Stimulated activated CD4-positive, alpha-beta T cell treated with anti-CD3 and anti-CD28 coated beads, Interleukin-15, amount 100 ng/mL, for 48 hours (primary cell): Measurements from ENCODE around the gene RAB33B.
"Not testable (repeated sequence)": the region's sequence is repeated elsewhere in the genome, so short reads cannot be mapped to it uniquely, and the experiment has no call there.

ENCODE experiments used
- DNase-seq, 2 donors: peaks; one replicate each; pipeline ENCODE4 v3.0.0-alpha.2; 2020; ENCODE audit warnings: low read depth in 2 of 2

The RAB33B gene

GRCh38 chr4:139461022-139461628, 7.2 kb downstream of the RAB33B start:
- DNase-seq, result no peak

- DNase-seq, result not testable (repeated sequence)
These were observed 10.6 kb downstream of the RAB33B start for GRCh38 chr4:139464512-139464911.

- DNase-seq, result no peak
These were observed 12.0 kb downstream of the RAB33B start for GRCh38 chr4:139465922-139466321.

DNA sequence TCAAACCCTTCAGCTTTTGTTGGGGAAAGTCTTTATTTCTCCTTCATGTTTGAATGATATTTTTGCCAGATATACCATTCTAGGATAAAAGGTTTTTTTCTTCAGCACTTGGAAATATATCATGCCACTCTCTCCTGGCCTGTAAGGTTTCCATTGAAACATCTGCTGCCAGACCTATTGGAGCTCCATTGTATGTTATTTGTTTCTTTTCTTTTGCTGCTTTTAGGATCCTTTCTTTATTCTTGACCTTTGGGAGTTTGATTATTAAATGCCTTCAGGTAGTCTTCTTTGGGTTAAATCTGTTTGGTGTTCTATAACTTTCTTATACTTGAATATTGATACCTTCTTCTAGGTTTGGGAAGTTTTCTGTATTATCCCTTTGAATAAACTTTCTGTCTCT, 14.8 kb downstream of the RAB33B start:
- DNase-seq, result not testable (repeated sequence)

- DNase-seq, result no peak
These were observed 15.3 kb downstream of the RAB33B start for GRCh38 chr4:139469216-139469615.

DNA sequence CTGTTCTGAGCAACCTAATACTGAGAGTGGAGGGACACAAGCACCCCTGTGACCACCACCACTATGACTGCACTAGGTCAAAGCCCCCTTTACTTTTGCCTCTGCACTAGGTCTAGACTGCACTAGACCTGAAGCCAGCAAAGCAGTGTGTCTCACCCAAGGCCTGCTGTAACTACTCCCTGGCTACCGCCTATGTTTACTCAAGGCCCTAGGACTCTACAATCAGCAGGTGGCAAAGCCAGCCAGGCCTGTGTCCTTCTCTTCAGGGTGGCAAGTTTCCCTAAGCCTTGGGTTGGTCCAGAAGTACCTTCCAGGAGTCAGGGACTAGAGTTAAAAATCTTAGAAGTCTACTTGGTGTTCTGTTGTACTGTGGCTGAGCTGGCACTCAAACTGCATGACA, 15.9 kb downstream of the RAB33B start:
- DNase-seq, result no peak

- no peak for DNase-seq
These were observed 16.4 kb downstream of the RAB33B start for GRCh38 chr4:139470295-139470694.

- DNase-seq, result no peak
These were observed 17.2 kb downstream of the RAB33B start for GRCh38 chr4:139470997-139471665.

DNA sequence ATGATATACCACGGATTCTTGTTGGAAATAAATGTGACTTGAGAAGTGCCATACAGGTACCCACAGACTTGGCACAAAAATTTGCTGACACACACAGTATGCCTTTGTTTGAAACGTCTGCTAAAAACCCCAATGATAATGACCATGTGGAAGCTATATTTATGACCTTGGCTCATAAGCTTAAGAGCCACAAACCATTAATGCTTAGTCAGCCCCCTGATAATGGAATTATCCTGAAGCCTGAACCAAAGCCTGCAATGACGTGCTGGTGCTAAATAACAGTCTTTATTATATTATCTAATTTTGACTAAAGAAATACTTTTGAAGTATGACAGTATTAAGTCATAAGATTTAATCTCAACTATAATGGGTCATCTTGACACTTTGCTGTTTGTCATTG, 18.9 kb downstream of the RAB33B start:
- no peak for DNase-seq

- no peak for DNase-seq
These were observed 22.4 kb downstream of the RAB33B start for GRCh38 chr4:139476363-139476762.

- DNase-seq, result no peak
These were observed 27.5 kb downstream of the RAB33B start for GRCh38 chr4:139481465-139481864.

DNA sequence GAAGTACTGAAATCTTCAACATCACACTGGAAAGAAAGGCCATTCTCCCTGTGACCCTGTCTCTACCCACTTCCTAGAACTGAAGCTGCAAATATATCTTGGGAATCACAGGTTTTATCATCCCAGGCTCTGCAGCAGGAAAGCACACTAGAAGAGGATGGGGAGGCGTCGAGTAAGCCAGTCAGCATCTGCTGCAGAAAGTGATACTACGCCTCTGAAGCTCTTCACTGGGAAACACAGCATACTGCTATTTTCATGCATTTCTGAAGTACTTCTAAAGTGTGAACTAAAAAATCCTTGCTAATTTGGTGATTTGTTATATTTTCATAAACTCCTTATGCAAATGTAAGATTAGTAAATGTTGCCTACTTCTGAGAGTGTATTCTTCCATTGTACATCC, 29.1 kb downstream of the RAB33B start:
- DNase-seq, result no peak

DNA sequence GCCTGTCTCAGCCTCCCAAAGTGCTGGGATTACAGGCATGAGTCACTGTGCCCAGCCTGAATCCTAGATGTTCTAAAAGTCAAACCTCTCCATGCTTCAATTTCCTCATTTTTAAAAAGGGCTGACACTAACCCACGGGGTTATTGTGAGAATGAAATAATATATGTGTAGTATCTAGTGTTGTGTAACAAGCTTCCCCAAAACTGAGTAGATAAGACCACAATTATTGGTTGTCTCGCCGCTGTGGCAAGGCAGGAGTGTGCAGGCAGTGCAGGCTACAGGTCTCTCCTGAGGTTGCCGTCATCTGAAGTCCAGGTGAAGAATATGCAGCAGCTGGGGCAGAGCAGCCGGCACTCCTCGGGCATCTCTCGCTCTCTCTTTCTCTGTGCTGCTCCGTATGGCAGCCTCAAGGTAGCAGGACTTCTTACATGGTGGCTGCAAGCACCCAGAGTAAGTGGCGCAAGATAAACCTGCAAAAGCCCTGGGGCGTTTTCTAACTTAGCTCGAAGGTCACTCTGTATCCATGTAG, 30.9 kb downstream of the RAB33B start:
- DNase-seq, result no peak

DNA sequence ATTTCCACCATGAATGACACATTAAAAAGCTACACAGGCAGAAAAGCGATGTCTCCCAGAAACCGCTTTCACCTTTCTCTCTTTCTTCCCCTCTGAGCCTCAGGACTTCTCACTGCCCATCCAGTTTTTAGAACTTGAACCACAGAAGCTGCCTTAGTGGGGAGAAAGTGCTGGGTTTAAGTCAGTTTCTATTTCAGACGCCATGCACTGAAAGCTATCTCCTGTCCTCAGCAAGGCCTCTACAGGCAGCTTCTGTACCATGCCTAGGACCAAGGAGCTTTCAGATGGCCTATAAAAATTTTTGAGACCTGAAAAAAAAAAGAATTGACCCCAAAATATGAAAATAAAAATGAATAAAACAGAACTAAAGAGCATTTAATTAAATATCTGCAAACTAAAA, 34.5 kb downstream of the RAB33B start:
- DNase-seq, result no peak

GRCh38 chr4:139489638-139490037, 35.7 kb downstream of the RAB33B start:
- no peak for DNase-seq

DNA sequence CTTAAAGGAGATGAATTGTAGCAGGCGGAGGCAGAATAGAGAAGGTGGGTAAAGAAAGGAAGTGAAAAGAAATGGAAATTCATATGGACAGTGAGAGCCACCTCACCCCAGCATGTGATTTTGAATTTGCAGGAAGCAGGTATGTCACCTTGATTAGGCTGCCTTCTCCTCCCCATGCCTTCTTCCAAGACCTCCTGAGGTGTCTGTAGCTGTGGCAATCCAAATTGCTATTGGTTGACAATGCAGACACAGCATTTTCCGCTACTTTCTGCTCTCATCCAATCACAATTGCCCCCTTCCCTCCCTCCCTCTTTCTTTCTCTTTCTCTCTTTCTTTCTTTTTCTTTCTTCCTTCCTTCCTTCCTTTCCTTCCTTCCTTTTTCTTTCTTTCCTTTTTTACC, 38.5 kb downstream of the RAB33B start:
- DNase-seq, result no peak

DNA sequence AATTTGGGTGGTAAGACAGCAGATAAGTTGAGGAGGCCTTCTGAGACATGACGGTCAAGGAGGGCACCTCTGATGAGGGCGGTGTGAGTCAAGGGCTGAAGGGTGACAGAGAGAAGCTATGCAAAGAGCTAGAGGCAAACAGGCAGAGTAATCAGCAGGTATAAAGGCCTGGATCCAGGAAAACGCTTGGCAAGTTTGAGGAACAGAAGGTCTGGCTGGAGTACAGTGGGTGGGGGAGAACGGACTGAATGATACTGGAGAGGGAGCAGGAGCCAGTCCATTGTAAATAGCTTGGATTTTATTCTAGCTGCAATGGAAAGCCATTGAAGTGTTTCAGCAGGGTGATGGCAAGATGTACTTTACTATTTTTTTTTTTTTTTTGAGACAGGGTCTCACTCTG, 39.3 kb downstream of the RAB33B start:
- DNase-seq, result no peak

GRCh38 chr4:139499186-139499585, 45.3 kb downstream of the RAB33B start:
- DNase-seq, result no peak

GRCh38 chr4:139501117-139501516, 47.2 kb downstream of the RAB33B start:
- DNase-seq, result no peak

DNA sequence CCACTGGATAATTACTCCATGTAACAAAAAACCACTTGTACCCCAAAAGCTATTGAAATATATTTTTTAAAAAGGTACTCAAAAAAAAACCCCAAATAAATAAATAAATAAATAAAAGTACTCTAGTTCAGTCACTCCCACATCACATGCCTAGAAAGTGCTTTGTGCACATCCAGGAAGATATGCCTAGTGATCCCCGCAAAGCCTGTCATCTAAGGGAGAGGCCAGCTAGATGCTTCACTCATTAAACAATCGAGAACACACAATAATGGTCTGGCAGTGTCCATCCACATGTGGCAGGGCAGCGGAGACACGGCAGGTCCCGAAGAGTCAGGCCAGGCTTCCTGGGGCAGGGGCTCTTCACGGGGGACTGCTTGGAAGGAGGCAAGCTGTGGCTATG, 47.6 kb downstream of the RAB33B start:
- no peak for DNase-seq

- DNase-seq, result no peak
These were observed 48.3 kb downstream of the RAB33B start for GRCh38 chr4:139501927-139502899.

DNA sequence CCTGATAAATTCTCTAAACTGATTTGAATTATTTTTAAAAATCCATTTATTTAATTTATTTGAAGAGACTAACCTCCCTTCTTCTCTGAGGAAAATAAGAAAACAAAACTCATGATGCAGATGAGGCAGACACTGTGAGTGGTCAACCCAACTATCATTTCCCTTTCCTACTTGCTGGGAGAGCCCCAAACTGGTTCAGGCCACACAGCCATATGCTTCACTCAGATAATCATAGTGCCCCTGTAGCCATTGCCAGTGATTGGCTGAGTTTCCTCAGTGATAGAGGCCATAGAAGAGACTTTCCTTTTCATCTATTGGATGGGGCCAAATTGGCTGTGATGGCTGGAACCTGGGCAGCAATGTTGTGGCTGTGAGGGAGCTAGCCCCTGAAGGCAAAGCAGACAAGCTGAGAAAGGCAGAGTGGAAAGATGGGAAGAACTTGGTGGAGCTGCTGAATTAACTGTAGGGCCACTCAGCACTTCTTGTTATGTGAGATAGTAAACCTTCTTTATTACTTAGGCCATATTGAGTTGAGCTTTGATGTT, 49.8 kb downstream of the RAB33B start:
- DNase-seq, result no peak
